HUDEP-2 (cell line): ENCODE data around the gene PTPRC.
A peak's percentile ranks its signal among the peaks of the same experiment; 100 is the strongest.

Source experiments
- DNase-seq, 76 experiments: peaks; one replicate each; lab custom pipeline; 2025; ENCODE audit not compliant: unreplicated experiment in 76 of 76; lab: John Stamatoyannopoulos, UW

PTPRC gene

DNA sequence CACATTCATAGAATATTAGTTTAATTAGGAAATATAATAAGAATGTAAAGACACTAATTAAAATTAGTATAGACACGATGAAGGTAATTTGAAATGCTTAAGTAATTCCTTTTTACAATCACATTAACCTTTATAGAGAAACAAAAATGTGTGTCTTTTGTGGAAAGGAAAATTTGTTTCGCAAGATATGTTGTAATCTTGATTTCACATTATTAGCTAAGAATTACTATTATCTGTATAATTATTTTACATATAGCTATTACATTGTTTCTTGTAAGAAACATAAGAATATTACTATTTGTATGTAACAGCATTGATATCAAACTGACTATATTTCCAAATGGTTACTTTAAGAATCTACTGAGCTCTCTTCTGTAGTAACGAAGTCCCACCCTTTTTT lies 111.2 kb downstream of the PTPRC start:
- DNase-seq: no peak

- DNase-seq: no peak
Observed at GRCh38 chr1:198751741-198752140, 112.9 kb downstream of the PTPRC start.

GRCh38 chr1:198754670-198755069 lies 115.8 kb downstream of the PTPRC start:
- DNase-seq: no peak

DNA sequence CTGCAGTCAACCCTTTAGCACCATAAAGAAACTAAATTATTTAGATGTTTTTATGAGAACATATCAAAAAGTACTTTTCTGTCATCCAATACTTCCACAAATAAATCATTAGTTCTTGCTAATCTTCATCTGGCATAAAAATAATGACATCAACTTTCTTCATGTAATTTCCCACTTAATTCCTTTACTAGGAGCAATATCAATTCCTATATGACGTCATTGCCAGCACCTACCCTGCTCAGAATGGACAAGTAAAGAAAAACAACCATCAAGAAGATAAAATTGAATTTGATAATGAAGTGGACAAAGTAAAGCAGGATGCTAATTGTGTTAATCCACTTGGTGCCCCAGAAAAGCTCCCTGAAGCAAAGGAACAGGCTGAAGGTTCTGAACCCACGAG lies 116.9 kb downstream of the PTPRC start:
- DNase-seq: no peak

GRCh38 chr1:198756470-198756869 lies 117.6 kb downstream of the PTPRC start:
- no peak for DNase-seq

DNA sequence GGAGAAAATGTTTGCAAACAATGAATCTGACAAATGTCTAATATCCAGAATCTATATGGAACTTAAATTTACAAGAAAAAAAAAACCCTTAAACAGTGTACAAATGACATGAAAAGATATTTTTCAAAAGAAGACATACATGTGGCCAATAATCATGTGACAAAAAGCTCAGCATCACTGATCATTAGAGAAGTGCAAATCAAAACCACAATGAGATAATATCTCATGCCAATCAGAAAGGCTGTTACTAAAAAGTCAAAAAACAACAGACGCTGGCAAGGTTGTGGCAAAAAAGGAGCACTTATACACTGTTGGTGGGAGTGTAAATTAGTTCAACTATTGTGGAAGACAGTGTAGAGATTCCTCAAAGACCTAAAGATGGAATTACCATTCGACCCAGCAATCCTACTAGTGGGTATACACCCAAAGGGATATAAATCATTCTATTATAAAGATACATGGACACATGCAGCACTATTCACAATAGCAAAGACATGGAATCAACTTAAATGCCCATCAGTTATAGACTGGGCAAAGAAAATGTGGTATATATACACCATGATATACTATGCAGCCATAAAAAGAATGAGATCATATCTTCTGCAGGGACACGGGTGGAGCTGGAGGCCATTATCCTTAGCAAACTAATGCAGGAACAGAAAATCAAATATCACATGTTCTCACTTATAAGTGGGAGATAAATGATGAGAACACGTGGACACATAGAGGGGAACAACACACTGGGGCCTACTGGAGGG lies 123.2 kb downstream of the PTPRC start:
- no peak for DNase-seq

- DNase-seq: no peak
Observed at GRCh38 chr1:198763298-198763714, 124.5 kb downstream of the PTPRC start.

DNA sequence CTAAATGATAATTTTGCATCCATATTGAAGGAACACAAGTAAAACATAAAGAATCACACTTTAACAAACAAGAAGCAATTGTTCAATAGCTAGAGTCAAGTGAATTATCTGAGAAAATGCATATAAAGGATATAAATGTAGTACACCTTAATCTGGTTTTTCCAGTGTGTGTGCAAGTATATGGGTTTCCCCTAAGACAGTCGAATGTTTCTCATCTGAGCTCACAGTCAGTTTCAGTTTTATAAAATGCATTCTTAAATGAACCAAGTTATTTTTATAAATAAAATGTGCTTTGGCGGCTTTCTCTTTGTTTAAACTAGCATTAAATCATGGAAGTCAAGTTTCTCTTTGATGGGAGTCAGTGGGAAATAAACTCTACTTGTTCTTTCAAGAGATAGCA lies 125.9 kb downstream of the PTPRC start:
- DNase-seq: no peak

DNA sequence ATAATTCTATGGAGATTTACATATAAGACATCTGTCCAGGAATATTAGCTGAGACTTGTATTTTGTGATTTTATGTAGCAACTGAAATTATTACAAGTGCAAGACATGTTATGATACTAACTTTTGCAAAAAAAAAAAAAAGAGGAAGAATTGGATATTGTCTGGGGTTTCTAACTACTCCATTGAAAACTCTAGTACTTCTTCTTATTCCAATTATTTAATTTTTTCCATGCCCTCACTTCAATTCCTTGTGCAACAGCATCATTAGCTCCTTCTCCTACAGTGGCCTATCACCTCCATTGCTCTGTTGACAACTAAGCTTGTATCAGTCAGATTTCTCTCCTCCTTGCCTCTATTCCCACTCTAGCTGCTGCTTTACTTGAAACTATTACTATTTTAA lies 126.6 kb downstream of the PTPRC start:
- no peak for DNase-seq

DNA sequence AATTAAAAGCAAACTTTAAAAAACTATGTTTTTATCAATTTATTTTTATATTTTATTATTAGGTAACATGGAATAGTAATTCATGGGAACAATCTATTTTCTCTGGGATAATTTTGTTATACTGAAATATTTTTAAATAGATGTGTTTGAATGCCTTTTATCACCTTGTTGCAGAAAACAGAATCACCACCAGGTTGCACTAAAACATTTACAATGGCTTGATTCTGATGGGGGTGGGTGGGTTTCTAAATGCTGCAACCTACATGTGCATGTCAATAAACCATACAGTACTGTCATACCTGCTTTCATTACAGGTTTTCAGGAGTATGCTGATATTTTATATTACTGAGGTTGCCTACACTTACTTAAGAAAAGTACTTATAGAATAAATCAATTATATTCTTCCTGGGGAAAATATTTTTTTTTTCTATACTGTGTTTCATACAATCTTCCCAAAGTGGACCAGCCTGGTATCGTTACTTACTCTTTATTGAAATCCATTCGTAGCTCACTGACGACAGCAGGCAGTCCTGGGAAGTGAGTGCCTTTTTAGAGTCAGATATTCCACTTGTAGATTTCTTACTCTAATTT lies 132.8 kb downstream of the PTPRC start:
- peak in 4 of 76 experiments; percentile 2 to 13 (median 6) for DNase-seq

DNA sequence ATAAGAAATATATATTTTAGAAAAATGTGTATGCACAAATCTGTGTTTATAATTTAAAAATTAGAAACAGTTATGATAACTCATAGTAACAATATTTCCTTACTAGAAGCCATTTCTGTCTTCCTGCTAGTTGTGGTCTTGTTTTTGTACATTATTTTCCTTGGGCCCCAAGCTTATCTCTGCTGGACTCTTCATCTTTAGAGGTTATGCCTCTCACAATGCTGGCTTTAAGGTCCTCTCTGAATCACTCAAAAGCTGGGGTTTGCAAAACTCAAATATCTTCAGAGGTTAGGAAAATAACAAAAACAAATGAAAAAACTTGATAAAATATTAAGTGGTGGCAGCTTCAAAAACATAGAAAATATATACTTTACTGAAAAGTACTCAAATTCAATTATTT lies 133.8 kb downstream of the PTPRC start:
- peak in 1 of 76 experiments; percentile 6 for DNase-seq

DNA sequence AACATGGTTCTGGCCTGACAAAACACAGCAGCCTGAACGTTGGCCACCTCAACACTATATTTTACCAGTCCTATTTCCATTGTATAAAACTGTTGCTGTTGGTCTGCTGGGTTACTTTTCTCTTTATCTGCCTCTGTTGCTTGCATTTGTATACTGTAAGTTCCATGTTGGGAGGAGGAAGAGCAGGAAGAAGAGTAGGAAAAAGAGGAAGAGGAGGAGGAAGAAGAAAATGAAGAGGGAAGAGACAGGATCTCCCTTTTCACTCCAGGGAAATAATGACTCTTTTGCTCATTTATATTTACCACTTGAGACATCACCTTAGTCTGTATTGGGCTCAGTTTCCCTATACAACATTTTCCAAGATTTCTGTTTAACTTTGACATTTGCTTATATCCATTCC lies 134.2 kb downstream of the PTPRC start:
- no peak for DNase-seq

DNA sequence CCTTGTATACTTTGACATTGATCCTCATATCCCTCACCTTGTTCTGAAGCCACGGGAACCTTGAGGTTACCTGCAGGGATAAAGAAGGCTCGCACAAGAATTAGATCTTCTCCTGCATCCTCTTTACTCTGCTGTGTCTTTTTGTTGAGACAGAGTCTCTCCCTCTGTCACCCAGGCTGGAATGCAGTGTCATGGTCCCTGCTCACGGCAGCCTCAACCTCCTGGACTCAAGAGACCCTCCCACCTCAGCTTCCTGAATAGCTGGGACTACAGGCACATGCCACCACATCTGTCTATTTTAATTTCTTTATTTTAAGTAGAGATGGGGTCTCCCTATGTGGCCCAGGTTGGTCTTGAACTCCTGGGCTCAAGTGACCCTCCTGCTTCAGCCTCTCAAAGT lies 134.7 kb downstream of the PTPRC start:
- DNase-seq: no peak

DNA sequence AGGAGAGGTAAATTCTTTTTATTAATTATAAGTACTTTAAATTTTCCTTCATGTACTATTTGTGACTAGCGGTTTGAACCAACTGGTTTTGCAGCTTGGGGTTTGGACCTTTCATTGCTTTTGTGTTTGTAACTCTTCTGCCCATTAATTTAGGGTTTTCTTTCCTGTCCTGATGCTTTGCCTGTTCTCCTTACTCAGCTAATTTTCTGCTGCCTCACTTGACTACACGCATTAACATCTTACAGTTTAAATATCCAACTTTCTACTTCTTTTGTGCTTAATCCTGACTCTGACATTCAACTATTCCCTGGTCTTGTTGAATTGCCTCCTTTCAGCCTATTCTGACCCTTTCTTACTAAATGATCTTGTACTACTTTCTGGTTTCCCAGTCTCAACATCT lies 135.6 kb downstream of the PTPRC start:
- no peak for DNase-seq

- DNase-seq: no peak
Observed at GRCh38 chr1:198775606-198776005, 136.8 kb downstream of the PTPRC start.

GRCh38 chr1:198776602-198777029 lies 137.8 kb downstream of the PTPRC start:
- DNase-seq: no peak

DNA sequence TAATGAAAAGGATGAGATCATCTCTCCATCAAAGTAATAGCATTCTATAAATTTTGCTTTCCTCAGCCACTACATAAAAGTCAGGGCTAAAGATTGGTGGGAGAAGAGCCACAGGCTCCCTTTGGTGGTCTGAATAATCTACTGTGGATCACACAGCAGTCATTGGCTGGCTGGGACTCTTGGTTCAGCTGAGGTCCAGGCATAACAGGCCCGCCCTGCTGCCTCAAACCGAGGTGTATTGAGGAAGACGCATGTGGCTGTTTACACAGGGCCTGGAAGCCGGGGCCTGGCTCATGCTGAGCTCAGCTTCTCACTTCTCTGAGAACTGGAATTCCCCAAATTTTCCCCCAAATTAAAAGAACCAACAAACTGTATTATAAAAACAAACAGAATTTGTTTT lies 139.2 kb downstream of the PTPRC start:
- DNase-seq: no peak

DNA sequence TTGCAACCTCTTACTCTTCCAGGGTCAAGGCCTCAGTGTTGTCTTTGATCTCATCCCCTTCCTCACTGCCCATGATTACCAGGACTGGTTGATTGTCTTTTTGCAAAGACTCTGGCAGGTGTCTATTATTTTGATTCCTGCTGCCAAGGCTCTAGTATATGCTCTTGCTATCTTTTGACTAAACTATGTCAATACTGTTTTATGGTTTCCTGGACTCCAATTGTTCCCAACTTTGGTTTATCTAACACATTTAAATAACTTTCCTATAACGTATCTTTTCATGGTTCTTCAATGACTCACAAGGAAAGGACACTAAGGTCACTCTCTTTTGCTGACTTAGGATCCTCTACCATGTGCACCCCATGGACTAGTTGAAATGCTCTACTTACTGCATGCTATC lies 141.5 kb downstream of the PTPRC start:
- DNase-seq: no peak

- peak in 5 of 76 experiments; percentile 3 to 23 (median 10) for DNase-seq
Observed at GRCh38 chr1:198788561-198789064, 149.8 kb downstream of the PTPRC start.

DNA sequence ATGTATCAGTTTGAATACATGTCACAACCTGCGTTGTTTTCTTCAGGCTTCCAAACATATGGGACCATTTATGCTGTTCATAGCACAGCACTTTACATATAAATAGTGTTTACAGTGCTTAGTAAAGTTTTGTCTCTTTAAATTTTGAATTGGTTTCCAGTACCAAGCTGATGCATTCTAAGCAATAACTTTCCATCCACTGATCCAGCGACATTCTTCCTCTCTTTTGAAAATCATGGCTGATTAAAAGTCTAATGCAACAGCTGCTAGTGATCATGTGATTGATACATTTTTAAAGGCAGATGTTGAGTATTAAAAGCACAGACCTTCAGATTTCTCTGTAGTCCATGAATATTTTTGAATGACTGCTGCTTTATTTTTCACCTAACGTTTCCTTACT lies 154.9 kb downstream of the PTPRC start:
- no peak for DNase-seq

DNA sequence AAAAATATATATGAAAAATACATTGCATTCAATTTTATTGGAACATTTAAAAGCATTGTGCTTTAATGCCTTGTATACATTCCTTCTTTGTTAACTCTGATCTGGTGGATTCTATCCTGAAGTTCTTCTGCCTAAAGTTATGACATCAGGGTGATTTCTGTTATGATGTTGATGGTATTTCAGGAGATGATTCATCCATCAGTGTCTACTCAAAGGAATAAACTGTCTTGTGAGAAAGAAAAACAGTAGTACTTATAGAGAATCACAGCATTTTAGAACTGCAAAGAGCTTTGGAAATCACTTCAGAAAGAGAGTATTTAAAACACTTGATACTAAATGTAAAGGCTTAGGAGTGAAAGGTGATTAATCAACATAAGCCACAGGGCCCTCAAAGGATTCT lies 155.7 kb downstream of the PTPRC start:
- DNase-seq: no peak

DNA sequence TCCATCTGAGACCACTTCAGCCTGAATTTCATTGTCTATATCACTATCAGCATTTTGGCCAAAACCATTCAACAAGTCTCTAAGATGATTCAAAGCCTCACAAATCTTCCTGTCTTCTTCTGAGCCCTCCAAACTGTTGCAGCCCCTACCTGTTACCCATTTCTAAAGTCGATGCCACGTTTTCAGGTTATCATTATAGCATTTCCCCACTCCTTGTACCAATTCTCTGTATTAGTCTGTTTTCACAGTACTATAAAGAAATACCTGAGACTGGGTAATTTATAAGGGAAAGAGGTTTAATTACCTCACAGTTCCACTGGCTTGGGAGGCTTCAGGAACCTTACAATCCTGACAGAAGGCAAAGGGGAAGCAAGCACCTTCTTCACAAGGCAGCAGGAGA lies 158.8 kb downstream of the PTPRC start:
- DNase-seq: no peak
